ENCODE data around the gene ARMH4.

DNA sequence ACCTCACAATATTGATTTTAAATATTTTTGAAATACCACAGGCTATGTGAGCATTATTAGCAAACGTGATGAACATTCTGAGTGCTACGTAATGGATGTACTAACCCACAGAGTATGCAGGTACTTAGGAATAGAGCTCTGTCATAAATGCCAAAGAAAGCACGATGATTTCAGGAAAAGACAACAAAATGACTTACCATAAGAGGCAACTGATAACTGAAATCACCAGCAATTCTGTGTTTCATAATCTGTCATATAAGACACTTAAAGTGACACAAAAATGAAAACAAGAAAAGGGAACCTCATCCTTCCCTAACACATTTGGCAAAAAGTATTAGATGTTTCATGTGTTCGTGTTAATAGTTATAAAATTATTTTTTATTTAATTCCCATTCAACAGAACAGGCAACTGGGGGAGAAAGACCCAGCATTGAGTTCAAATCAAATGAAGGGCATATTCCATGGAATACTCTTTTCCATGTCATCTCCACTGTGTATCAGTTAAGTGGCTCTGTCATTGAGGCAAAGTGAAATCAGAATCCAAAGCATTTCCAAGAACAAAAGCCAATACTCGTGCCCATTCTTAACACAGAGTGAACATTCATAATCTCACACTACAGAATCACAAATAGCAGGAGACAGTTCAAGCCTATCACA is 30.4 kb downstream of the ARMH4 start:
- TF ChIP-seq, protein P1, sequence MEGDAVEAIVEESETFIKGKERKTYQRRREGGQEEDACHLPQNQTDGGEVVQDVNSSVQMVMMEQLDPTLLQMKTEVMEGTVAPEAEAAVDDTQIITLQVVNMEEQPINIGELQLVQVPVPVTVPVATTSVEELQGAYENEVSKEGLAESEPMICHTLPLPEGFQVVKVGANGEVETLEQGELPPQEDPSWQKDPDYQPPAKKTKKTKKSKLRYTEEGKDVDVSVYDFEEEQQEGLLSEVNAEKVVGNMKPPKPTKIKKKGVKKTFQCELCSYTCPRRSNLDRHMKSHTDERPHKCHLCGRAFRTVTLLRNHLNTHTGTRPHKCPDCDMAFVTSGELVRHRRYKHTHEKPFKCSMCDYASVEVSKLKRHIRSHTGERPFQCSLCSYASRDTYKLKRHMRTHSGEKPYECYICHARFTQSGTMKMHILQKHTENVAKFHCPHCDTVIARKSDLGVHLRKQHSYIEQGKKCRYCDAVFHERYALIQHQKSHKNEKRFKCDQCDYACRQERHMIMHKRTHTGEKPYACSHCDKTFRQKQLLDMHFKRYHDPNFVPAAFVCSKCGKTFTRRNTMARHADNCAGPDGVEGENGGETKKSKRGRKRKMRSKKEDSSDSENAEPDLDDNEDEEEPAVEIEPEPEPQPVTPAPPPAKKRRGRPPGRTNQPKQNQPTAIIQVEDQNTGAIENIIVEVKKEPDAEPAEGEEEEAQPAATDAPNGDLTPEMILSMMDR (IDR thresholded peaks at IDR 0.05) = no peak
- TF ChIP-seq POLR2AphosphoS5 (IDR thresholded peaks at IDR 0.05; ENCODE audit: low read depth, low read length) = no peak
- TF ChIP-seq, protein P2, sequence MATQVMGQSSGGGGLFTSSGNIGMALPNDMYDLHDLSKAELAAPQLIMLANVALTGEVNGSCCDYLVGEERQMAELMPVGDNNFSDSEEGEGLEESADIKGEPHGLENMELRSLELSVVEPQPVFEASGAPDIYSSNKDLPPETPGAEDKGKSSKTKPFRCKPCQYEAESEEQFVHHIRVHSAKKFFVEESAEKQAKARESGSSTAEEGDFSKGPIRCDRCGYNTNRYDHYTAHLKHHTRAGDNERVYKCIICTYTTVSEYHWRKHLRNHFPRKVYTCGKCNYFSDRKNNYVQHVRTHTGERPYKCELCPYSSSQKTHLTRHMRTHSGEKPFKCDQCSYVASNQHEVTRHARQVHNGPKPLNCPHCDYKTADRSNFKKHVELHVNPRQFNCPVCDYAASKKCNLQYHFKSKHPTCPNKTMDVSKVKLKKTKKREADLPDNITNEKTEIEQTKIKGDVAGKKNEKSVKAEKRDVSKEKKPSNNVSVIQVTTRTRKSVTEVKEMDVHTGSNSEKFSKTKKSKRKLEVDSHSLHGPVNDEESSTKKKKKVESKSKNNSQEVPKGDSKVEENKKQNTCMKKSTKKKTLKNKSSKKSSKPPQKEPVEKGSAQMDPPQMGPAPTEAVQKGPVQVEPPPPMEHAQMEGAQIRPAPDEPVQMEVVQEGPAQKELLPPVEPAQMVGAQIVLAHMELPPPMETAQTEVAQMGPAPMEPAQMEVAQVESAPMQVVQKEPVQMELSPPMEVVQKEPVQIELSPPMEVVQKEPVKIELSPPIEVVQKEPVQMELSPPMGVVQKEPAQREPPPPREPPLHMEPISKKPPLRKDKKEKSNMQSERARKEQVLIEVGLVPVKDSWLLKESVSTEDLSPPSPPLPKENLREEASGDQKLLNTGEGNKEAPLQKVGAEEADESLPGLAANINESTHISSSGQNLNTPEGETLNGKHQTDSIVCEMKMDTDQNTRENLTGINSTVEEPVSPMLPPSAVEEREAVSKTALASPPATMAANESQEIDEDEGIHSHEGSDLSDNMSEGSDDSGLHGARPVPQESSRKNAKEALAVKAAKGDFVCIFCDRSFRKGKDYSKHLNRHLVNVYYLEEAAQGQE (IDR thresholded peaks at IDR 0.05; ENCODE audit: insufficient read depth in 1 of 2, low read depth in 2 of 2, low read length in 1 of 2) = no peak

Measured in Panc1 (cell line).